PFSK-1 (cell line): ENCODE measurements around the gene MAN2B1.

Source experiments
- FOXP2 ChIP-seq: optimal IDR thresholded peaks from 2 replicates; pipeline ENCODE3; 2011; ENCODE audit warnings: borderline replicate concordance, control low read depth, inconsistent platforms; ENCODE audit not compliant: insufficient read depth; ENCODE audit errors: extremely low read length, extremely low read depth
- POLR2AphosphoS5 ChIP-seq: IDR thresholded peaks from 2 replicates; pipeline ENCODE4 v1.6.1; 2012; ENCODE audit warnings: low read depth, mild to moderate bottlenecking, control low read depth, low read length, moderate library complexity
- SIN3A ChIP-seq: IDR thresholded peaks from 2 replicates; pipeline ENCODE4 v1.6.1; 2012; ENCODE audit warnings: mild to moderate bottlenecking, low read length, moderate library complexity, borderline replicate concordance; ENCODE audit not compliant: insufficient read depth
- TAF1 ChIP-seq: IDR thresholded peaks from 2 replicates; pipeline ENCODE4 v1.6.1; 2012; ENCODE audit warnings: low read length, control low read depth, borderline replicate concordance; ENCODE audit not compliant: insufficient read depth
- TF ChIP-seq, protein P1 (sequence below), 2 experiments: IDR thresholded peaks; 2 replicates each; pipeline versions ENCODE4 v1.6.1 to v1.8.0; 2011 to 2012; ENCODE audit warnings: low read depth in 2 of 2, low read length in 2 of 2, control low read depth in 1 of 2, inconsistent platforms in 1 of 2, mild to moderate bottlenecking in 1 of 2, moderate library complexity in 1 of 2; ENCODE audit not compliant: insufficient read depth in 1 of 2

DNA sequence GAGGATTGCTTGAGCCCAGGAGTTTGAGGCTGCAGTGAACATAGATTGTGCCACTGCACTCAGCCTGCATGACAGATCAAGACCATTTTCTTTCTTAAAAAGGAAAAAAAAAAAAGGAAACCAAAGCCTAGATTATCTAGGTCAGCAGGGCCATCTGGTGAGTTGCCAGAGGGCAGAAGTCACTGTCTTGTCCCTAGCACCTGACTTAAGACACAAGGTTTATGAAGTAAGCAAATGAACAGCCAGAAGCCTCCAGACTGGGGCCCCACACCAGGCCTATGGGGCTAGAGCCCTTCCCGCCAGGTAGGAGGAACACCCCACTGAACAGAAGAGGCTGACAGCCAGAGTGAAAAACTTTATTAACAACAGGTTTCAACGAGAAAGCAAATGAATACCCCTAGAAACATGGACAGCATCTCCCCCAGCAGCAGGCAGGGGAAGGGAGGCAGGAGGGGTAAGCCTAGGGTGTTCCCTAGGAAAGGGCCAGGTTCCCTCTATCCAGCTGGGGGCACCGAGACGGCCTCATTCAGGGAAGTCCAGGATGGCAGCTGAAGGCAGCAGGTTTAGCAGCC, 1.3 kb upstream of the MAN2B1 start:
- TF ChIP-seq TAF1 (no peak), POLR2AphosphoS5 (no peak), SIN3A (no peak), FOXP2 (no peak)
- TF ChIP-seq, protein P1, sequence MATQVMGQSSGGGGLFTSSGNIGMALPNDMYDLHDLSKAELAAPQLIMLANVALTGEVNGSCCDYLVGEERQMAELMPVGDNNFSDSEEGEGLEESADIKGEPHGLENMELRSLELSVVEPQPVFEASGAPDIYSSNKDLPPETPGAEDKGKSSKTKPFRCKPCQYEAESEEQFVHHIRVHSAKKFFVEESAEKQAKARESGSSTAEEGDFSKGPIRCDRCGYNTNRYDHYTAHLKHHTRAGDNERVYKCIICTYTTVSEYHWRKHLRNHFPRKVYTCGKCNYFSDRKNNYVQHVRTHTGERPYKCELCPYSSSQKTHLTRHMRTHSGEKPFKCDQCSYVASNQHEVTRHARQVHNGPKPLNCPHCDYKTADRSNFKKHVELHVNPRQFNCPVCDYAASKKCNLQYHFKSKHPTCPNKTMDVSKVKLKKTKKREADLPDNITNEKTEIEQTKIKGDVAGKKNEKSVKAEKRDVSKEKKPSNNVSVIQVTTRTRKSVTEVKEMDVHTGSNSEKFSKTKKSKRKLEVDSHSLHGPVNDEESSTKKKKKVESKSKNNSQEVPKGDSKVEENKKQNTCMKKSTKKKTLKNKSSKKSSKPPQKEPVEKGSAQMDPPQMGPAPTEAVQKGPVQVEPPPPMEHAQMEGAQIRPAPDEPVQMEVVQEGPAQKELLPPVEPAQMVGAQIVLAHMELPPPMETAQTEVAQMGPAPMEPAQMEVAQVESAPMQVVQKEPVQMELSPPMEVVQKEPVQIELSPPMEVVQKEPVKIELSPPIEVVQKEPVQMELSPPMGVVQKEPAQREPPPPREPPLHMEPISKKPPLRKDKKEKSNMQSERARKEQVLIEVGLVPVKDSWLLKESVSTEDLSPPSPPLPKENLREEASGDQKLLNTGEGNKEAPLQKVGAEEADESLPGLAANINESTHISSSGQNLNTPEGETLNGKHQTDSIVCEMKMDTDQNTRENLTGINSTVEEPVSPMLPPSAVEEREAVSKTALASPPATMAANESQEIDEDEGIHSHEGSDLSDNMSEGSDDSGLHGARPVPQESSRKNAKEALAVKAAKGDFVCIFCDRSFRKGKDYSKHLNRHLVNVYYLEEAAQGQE (IDR thresholded peaks at IDR 0.05; ENCODE audit: insufficient read depth in 1 of 2, low read depth in 2 of 2, low read length in 2 of 2): no peak
